Common myeloid progenitor, CD34-positive (primary cell): ENCODE results near the gene PLA2G2D. TPM values are rescaled to one million over a fixed set of nuclear protein-coding genes. Genes with fewer than 3 reads are reported as not detected.

Source experiments
- CTCF ChIA-PET: fragments of 350-600 bp; sonication (Branson Sonifier 250); formaldehyde crosslinking; loops from one replicate; lab custom pipeline; 2021; ENCODE audit warnings: antibody characterized with exemption; lab: Charles Lee
- POLR2A ChIA-PET: fragments of 350-600 bp; sonication (Branson Sonifier 250); formaldehyde crosslinking; loops from one replicate; lab custom pipeline; 2021; ENCODE audit warnings: antibody characterized with exemption; lab: Charles Lee
- DNase-seq, 3 donors: peaks; one replicate each; pipeline versions ENCODE4 v3.0.0 to v3.0.0-alpha.2; 2013
- H3K27ac ChIP-seq, 2 experiments: 1 replicate in 1 of 2; 2 replicates in 1 of 2; pipeline ENCODE4 v1.7.0; 2013; ENCODE audit warnings: inconsistent platforms in 2 of 2, low read length in 2 of 2, mild to moderate bottlenecking in 2 of 2, low read depth in 1 of 2, moderate library complexity in 1 of 2; ENCODE audit not compliant: severe bottlenecking in 2 of 2, insufficient read depth in 1 of 2, poor library complexity in 1 of 2
- H3K27me3 ChIP-seq, 5 experiments: replicated peaks in 2 of 5; 1 replicate in 3 of 5; 2 replicates in 2 of 5; pipeline versions ENCODE4 v1.6.1 to v1.7.0; 2013; ENCODE audit warnings: low read length in 4 of 5, mild to moderate bottlenecking in 2 of 5, moderate library complexity in 2 of 5, inconsistent platforms in 1 of 5; ENCODE audit not compliant: insufficient read depth in 5 of 5, control insufficient read depth in 4 of 5
- H3K36me3 ChIP-seq, 4 experiments: 1 replicate in 2 of 4; 2 replicates in 2 of 4; pipeline versions ENCODE4 v1.6.1 to v1.7.0; 2013; ENCODE audit warnings: low read length in 3 of 4, control low read depth in 1 of 4, mild to moderate bottlenecking in 1 of 4; ENCODE audit not compliant: control insufficient read depth in 4 of 4, insufficient read depth in 4 of 4
- H3K4me1 ChIP-seq, 4 experiments: 1 replicate in 3 of 4; 2 replicates in 1 of 4; pipeline versions ENCODE4 v1.6.1 to v1.7.1; 2013; ENCODE audit warnings: low read length in 3 of 4, mild to moderate bottlenecking in 3 of 4, control low read depth in 1 of 4, inconsistent platforms in 1 of 4, moderate library complexity in 1 of 4; ENCODE audit not compliant: control insufficient read depth in 4 of 4, insufficient read depth in 4 of 4; ENCODE audit errors: control extremely low read depth in 1 of 4
- H3K4me3 ChIP-seq, 7 experiments: 1 replicate in 4 of 7; 2 replicates in 3 of 7; pipeline versions ENCODE4 v1.5.1 to v1.7.0; 2013; ENCODE audit warnings: mild to moderate bottlenecking in 7 of 7, low read length in 6 of 7, moderate library complexity in 6 of 7, inconsistent platforms in 2 of 7, low read depth in 2 of 7, control low read depth in 1 of 7; ENCODE audit not compliant: insufficient read depth in 4 of 7, control insufficient read depth in 1 of 7; ENCODE audit errors: extremely low read depth in 1 of 7
- H3K9me3 ChIP-seq, 5 experiments: 1 replicate in 4 of 5; 2 replicates in 1 of 5; pipeline versions ENCODE4 v1.6.1 to v1.7.1; 2013; ENCODE audit warnings: low read length in 4 of 5, mild to moderate bottlenecking in 2 of 5, inconsistent platforms in 1 of 5, low read depth in 1 of 5, moderate library complexity in 1 of 5; ENCODE audit not compliant: control insufficient read depth in 4 of 5, insufficient read depth in 2 of 5; ENCODE audit errors: control extremely low read depth in 1 of 5
- whole genome bisulfite sequencing: methylation state at CpG from one replicate; pipeline ENCODE4 v1.1.5; 2013; ENCODE audit not compliant: insufficient coverage; 5-methylcytosine and 5-hydroxymethylcytosine counted together
- polyA plus RNA-seq: library from polyadenylated mRNA; unstranded; fragments of 120-200 nt; gene quantifications from one replicate; pipeline ENCODE4 v1.2.1, GENCODE V29; 2013

PLA2G2D gene, protein sequence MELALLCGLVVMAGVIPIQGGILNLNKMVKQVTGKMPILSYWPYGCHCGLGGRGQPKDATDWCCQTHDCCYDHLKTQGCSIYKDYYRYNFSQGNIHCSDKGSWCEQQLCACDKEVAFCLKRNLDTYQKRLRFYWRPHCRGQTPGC
- polyA plus RNA-seq = 0.07 TPM

DNA sequence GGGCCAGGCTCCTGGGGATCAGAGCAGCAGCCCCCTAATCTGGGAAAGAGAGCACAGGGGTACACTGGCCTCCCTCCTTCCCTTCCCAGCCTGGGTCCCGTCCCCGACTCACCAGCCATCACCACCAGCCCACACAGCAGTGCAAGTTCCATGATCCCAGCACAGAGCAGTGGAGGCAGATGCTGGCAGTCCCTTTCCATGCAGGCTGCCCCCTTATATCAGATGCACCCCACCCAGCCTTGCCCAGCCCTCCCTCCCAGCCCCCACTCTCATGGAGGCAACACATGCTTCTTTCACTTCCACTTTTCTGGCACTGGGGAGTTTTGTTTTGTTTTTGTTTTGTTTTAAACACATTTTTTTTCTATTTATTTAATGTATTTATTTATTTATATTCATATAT, at the start of gene PLA2G2D:
PLA2G2D (minus strand) TSS at position 190 of the 400 bp plus-strand sequence; CDS start at position 152, 38 bp downstream.
- no peak for DNase-seq
- Histone ChIP-seq H3K27me3 (peaks cover 0 to 28% (median 10%) of the 10 kb centered on the region in 5 experiments), H3K36me3 (no peaks in the 10 kb centered on the region), H3K27ac (no peak within 1 kb of the TSS), H3K4me1 (no peaks in the 10 kb centered on the region), H3K9me3 (no peaks in the 10 kb centered on the region), H3K4me3 (no peak within 1 kb of the TSS)
- POLR2A ChIA-PET = no interaction called here
- no CpG with 5 or more reads among the region's 2 CpGs for WGBS
- CTCF ChIA-PET = no interaction called here

DNA sequence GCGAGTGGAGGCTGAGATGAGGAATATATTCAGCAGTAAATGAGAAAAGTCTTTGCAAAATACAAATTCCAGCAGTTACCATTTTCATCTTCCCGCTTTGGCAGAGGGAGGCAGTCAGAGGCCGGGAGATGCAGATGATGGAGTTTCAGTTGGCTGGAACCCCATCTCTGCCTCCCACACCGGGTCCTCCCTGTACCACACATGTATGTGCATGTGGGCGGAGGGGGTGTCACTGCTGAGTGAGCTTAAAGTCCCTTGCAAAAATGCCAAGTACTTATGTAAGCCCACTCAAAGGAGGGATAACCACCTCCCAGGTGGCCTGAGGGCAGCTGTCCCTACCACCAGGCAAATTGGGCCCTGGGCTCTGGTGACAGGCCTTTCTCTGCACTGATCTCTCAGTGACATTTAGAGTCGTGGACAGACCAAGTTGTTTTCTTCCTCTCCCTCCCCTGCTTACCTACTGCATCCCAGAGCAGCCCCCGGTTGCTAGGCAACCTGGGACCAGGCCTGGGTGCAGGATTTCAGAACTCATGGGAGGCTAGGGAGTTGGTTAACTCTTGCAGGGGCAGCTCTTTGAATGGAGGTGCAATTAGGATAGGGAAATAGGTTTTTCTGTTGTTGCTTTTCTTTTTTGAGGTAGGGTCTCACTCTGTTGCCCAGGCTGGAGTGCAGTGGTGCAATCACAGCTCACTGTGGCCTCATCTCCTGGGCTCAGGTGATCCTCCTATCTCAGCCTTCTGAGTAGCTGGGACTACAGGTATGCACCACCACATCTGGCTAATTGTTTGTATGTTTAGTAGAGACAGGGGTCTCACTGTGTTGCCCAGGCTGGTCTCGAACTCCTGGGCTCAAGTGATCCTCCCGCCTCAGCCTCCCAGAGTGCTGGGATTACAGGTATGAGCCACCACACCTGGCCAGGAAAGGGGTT, 49.5 kb upstream of the PLA2G2D start:
- ChIA-PET POLR2A (no interaction called here), CTCF (interaction anchor here (1.1 kb wide), 1 partner anchor 10 kb away, joined by 3 read pairs; no protein-coding TSS in a partner anchor)
- no peaks in the 10 kb centered on the region for H3K36me3 ChIP-seq
- peaks cover 0 to 14% (median 13%) of the 10 kb centered on the region in 5 experiments for H3K9me3 ChIP-seq
- WGBS = 98% methylated on average over 5 of the region's 9 CpGs
- no peak for DNase-seq
- H3K27me3 ChIP-seq = peaks cover 0 to 9% (median 0%) of the 10 kb centered on the region in 5 experiments
- no peak overlapping the region for H3K27ac ChIP-seq
- H3K4me1 ChIP-seq = peaks cover 0 to 5% (median 0%) of the 10 kb centered on the region in 4 experiments
- H3K4me3 ChIP-seq = no peak overlapping the region

DNA sequence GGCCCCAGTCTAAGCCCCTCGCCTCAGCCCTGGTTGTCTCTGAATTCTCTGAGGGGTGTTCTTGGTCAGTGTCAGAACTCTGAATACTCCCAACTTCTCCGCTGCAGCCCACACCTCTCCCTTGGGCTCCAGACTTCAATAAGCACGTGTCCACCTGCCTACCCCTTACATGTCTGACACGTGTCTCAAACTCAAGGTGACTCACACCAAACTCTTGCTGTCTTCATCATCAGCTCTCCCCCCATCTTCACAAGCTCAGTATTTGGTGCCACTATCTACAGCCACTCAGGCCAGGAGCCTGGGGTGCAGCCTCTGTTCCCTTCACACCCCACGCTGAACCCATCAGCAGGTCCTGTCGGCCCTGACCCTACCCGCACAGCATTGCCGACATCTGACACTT, 47.8 kb upstream of the PLA2G2D start:
- Histone ChIP-seq H3K4me1 (peaks cover 0 to 5% (median 0%) of the 10 kb centered on the region in 4 experiments), H3K27ac (no peak overlapping the region), H3K27me3 (peaks cover 0 to 9% (median 0%) of the 10 kb centered on the region in 5 experiments), H3K36me3 (no peaks in the 10 kb centered on the region), H3K9me3 (peaks cover 0 to 22% (median 13%) of the 10 kb centered on the region in 5 experiments), H3K4me3 (no peak overlapping the region)
- DNase-seq = no peak
- ChIA-PET CTCF (interaction anchor here (1.2 kb wide), 1 partner anchor 45 kb away, joined by 5 read pairs; no protein-coding TSS in a partner anchor), POLR2A (no interaction called here)
- WGBS = 99% methylated on average over 8 of the region's 8 CpGs

DNA sequence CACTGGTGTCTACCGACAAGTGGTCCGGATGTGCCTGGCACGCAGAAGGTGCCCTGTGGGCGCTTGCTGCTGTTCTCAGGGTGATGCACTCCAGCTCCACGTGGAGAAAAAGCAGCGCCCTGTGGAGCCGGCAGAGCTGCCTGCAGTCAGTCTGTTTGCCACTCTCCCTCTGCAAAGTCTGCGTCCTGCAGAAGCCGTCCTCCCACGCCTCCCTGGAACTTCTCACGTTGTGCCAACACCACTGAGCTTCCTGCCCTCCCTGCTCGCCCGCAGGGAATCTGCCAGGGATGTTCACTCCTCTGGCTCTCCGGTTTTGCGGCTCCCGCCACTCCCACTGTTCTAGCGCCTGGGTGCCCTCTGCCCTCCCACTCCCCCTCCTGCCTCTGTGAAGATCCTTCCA, 46.7 kb upstream of the PLA2G2D start:
- DNase-seq = no peak
- H3K36me3 ChIP-seq = no peaks in the 10 kb centered on the region
- H3K27ac ChIP-seq = no peak overlapping the region
- peaks cover 0 to 28% (median 18%) of the 10 kb centered on the region in 5 experiments for H3K9me3 ChIP-seq
- H3K4me3 ChIP-seq = no peak overlapping the region
- ChIA-PET CTCF (interaction anchor here (0.9 to 1.5 kb wide), 2 partner anchors 8 to 29 kb away, joined by 4 to 5 read pairs; no protein-coding TSS in a partner anchor), POLR2A (no interaction called here)
- peaks cover 0 to under 1% (median 0%) of the 10 kb centered on the region in 4 experiments for H3K4me1 ChIP-seq
- peaks cover 0 to 9% (median 0%) of the 10 kb centered on the region in 5 experiments for H3K27me3 ChIP-seq
- WGBS = 92% methylated on average over 16 of the region's 17 CpGs

DNA sequence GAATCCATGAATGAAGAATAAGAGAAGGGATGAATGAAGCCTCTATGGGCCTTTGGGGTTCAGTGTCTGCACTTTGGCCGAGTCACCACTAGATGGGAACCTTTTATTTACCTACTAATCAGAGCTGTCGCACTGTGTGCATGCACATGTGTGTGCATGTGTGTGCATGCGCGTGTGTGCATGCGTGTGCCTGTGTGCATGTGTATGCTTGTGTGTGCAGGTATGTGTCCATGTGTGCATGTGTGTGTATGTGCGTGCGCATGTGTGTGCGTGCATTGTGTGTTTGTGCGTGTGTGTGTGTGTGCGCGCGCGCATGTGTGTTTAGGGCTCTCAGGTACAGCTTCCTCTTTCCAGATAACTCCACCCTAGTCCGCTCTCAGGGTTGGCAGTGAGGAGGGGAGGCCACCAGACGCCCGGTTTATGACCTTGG, 46.2 kb upstream of the PLA2G2D start:
- peaks cover 0 to 9% (median 0%) of the 10 kb centered on the region in 5 experiments for H3K27me3 ChIP-seq
- no peak overlapping the region for H3K27ac ChIP-seq
- 97% methylated on average over 5 of the region's 16 CpGs for WGBS
- H3K9me3 ChIP-seq = peaks cover 0 to 34% (median 23%) of the 10 kb centered on the region in 5 experiments
- H3K36me3 ChIP-seq = no peaks in the 10 kb centered on the region
- H3K4me3 ChIP-seq = no peak overlapping the region
- DNase-seq = peak in 1 of 3 donors; percentile 38
- H3K4me1 ChIP-seq = no peaks in the 10 kb centered on the region
- ChIA-PET CTCF (interaction anchor here (0.5 to 1.5 kb wide), 3 partner anchors 9 to 200 kb away, joined by 3 to 5 read pairs (median 4); no protein-coding TSS in a partner anchor), POLR2A (no interaction called here)

DNA sequence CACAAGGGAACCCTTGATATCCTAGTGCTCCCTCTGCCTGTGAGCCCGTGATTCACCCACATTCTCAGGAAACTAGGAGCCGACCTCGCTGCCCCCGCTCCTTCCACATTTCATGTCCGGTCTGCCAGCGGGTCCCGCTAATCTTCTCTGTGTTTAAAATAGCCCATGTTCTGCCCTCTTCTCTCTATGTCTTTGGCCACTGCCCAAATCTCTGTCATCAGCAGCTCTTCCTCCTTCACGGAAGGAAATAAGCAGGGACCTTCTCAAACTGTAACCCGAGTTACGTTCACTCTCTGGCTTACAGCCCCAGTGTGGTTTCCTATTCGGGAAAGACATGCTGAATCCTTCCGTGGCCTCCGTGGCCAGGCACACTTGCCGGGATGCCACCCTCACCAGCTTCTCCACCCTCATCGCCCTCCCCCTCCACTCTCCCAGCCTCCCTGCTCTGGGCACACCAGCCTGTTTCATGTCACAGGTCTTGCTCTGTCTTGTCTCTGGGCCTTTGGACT, 45.4 kb upstream of the PLA2G2D start:
- Histone ChIP-seq H3K27me3 (peaks cover 0 to 9% (median 0%) of the 10 kb centered on the region in 5 experiments), H3K4me3 (no peak overlapping the region), H3K27ac (no peak overlapping the region), H3K9me3 (peaks cover 2 to 41% (median 31%) of the 10 kb centered on the region in 5 experiments), H3K4me1 (no peaks in the 10 kb centered on the region), H3K36me3 (no peaks in the 10 kb centered on the region)
- ChIA-PET POLR2A (no interaction called here), CTCF (interaction anchor here (0.5 to 1.5 kb wide), 3 partner anchors 24 to 200 kb away, joined by 3 to 5 read pairs (median 3); no protein-coding TSS in a partner anchor)
- WGBS = 69% methylated on average over 15 of the region's 15 CpGs
- DNase-seq = no peak
